DOHH2 (cell line): ENCODE results near the gene CTIF.

Source experiments
- CTCF ChIP-seq: fragments of 200-600 bp; sonication (generic); IDR thresholded peaks from one replicate; pipeline ENCODE4 v1.5.1; 2014; ENCODE audit warnings: antibody characterized with exemption, mild to moderate bottlenecking, low read depth, low read length; ENCODE audit not compliant: poor library complexity, severe bottlenecking
- EZH2phosphoT487 ChIP-seq: fragments of 200-600 bp; sonication (generic); IDR thresholded peaks from 2 replicates; pipeline ENCODE4 v1.6.1; 2017; ENCODE audit warnings: borderline replicate concordance, mild to moderate bottlenecking, antibody characterized with exemption, low read length, moderate library complexity, mixed read lengths

- TF ChIP-seq CTCF (no peak), EZH2phosphoT487 (no peak)
These were observed 239.6 kb downstream of the CTIF start for GRCh38 chr18:48778344-48779011.
